H1 (cell line): ENCODE results near the gene ASGR2. TPM values are rescaled to one million over a fixed set of nuclear protein-coding genes. Genes with fewer than 3 reads are reported as not detected.

ENCODE experiments used
- CTCF ChIA-PET: fragments of 300-600 bp; sonication (Branson Sonifier 250); formaldehyde crosslinking; loops from one replicate; lab custom pipeline; 2021; ENCODE audit not compliant: partially characterized antibody; lab: Charles Lee
- POLR2A ChIA-PET: fragments of 300-600 bp; sonication (Branson Sonifier 250); formaldehyde crosslinking; loops from one replicate; lab custom pipeline; 2021; ENCODE audit warnings: inconsistent platforms; ENCODE audit not compliant: partially characterized antibody; lab: Charles Lee
- DNase-seq, 2 experiments: peaks; one replicate each; pipeline versions ENCODE4 v3.0.0 to v3.0.0-alpha.2; 2010 to 2022; ENCODE audit warnings: low spot score in 2 of 2, low read depth in 1 of 2, mixed read lengths in 1 of 2
- FAIRE-seq: peaks from 2 replicates; lab custom pipeline; 2011; peaks lifted over from hg19 to GRCh38; lab: Jason Lieb, UNC
- H2AFZ ChIP-seq: 2 replicates; pipeline ENCODE4 v1.8.1; 2012; ENCODE audit warnings: low read length, inconsistent platforms
- H2AK5ac ChIP-seq: 2 replicates; pipeline ENCODE4 v1.6.1; 2013; ENCODE audit warnings: low read depth, low read length
- H2BK120ac ChIP-seq: replicated peaks from 2 replicates; pipeline ENCODE3; 2013; ENCODE audit warnings: low read depth, low read length, inconsistent platforms
- H2BK12ac ChIP-seq: 2 replicates; pipeline ENCODE4 v1.6.1; 2013; ENCODE audit warnings: low read depth, low read length
- H2BK15ac ChIP-seq: 2 replicates; pipeline ENCODE4 v1.6.1; 2013; ENCODE audit warnings: low read length
- H2BK20ac ChIP-seq: 2 replicates; pipeline ENCODE4 v1.6.1; 2013; ENCODE audit warnings: low read length
- H2BK5ac ChIP-seq: 2 replicates; pipeline ENCODE4 v1.6.1; 2013; ENCODE audit warnings: low read depth, low read length
- H3K14ac ChIP-seq: 2 replicates; pipeline ENCODE4 v1.6.1; 2013; ENCODE audit warnings: inconsistent platforms; ENCODE audit not compliant: insufficient read length
- H3K18ac ChIP-seq: 2 replicates; pipeline ENCODE4 v1.6.1; 2013; ENCODE audit warnings: low read length; ENCODE audit errors: extremely low read depth
- H3K23ac ChIP-seq: 2 replicates; pipeline ENCODE4 v1.6.1; 2013; ENCODE audit warnings: inconsistent platforms; ENCODE audit not compliant: insufficient read length
- H3K23me2 ChIP-seq: 2 replicates; pipeline ENCODE4 v1.6.1; 2013; ENCODE audit warnings: low read depth, low read length
- H3K27ac ChIP-seq: 2 replicates; pipeline ENCODE4 v1.6.1; 2011; ENCODE audit warnings: low read depth, low read length, inconsistent platforms
- H3K27me3 ChIP-seq, 4 experiments: replicated peaks in 1 of 4; 1 replicate in 1 of 4; 2 replicates in 3 of 4; pipeline versions ENCODE4 v1.6.1 to v1.8.1; 2011 to 2013; ENCODE audit warnings: low read length in 3 of 4, mild to moderate bottlenecking in 3 of 4, inconsistent platforms in 2 of 4, mixed read lengths in 2 of 4, moderate library complexity in 1 of 4; ENCODE audit not compliant: control insufficient read depth in 3 of 4, insufficient read depth in 3 of 4; ENCODE audit errors: extremely low read depth in 1 of 4
- H3K36me3 ChIP-seq, 4 experiments: 2 replicates each; pipeline versions ENCODE4 v1.6.1 to v1.8.1; 2011 to 2013; ENCODE audit warnings: mild to moderate bottlenecking in 4 of 4, low read length in 3 of 4, moderate library complexity in 2 of 4, control low read depth in 1 of 4, inconsistent platforms in 1 of 4; ENCODE audit not compliant: insufficient read depth in 4 of 4, control insufficient read depth in 2 of 4
- H3K4ac ChIP-seq: replicated peaks from 2 replicates; pipeline ENCODE3; 2013; ENCODE audit warnings: low read length, low read depth, mixed read lengths, inconsistent platforms; ENCODE audit not compliant: insufficient read length
- H3K4me1 ChIP-seq, 4 experiments: replicated peaks in 1 of 4; 1 replicate in 1 of 4; 2 replicates in 3 of 4; pipeline versions ENCODE4 v1.6.1 to v1.8.1; 2011 to 2013; ENCODE audit warnings: low read length in 3 of 4, inconsistent platforms in 2 of 4, mixed read lengths in 1 of 4; ENCODE audit not compliant: insufficient read depth in 4 of 4, control insufficient read depth in 3 of 4
- H3K4me2 ChIP-seq, 2 experiments: 2 replicates each; pipeline versions ENCODE4 v1.6.1 to v1.8.1; 2011 to 2013; ENCODE audit warnings: low read depth in 2 of 2, low read length in 2 of 2, control low read depth in 1 of 2, inconsistent platforms in 1 of 2, mild to moderate bottlenecking in 1 of 2; ENCODE audit not compliant: insufficient read depth in 1 of 2
- H3K4me3 ChIP-seq, 4 experiments: fragments of 200-600, 300-600 bp in 1 of 4; sonication (generic), shearing (Covaris generic), sonication (Bioruptor Twin) in 1 of 4; 2 replicates each; pipeline versions ENCODE4 v1.5.1 to v1.8.1; 2011 to 2016; ENCODE audit warnings: low read length in 4 of 4, low read depth in 3 of 4, control low read depth in 2 of 4, inconsistent platforms in 2 of 4, mild to moderate bottlenecking in 2 of 4, mixed read lengths in 1 of 4, moderate library complexity in 1 of 4; ENCODE audit not compliant: insufficient read depth in 2 of 4; ENCODE audit errors: extremely low read depth in 1 of 4
- H3K56ac ChIP-seq: replicated peaks from 2 replicates; pipeline ENCODE3; 2013; ENCODE audit warnings: low read depth, mild to moderate bottlenecking, mixed read lengths, low read length, inconsistent platforms; ENCODE audit not compliant: insufficient read length
- H3K79me1 ChIP-seq: 2 replicates; pipeline ENCODE4 v1.6.1; 2013; ENCODE audit warnings: low read depth, low read length, control low read depth
- H3K79me2 ChIP-seq, 2 experiments: 2 replicates each; pipeline versions ENCODE4 v1.6.1 to v1.8.1; 2012 to 2013; ENCODE audit warnings: low read length in 2 of 2, mild to moderate bottlenecking in 2 of 2, inconsistent platforms in 1 of 2; ENCODE audit not compliant: insufficient read depth in 2 of 2, control insufficient read depth in 1 of 2
- H3K9ac ChIP-seq, 4 experiments: replicated peaks in 1 of 4; 1 replicate in 1 of 4; 2 replicates in 3 of 4; pipeline versions ENCODE4 v1.6.1 to v1.8.1; 2011 to 2013; ENCODE audit warnings: low read depth in 3 of 4, low read length in 3 of 4, control low read depth in 2 of 4, mild to moderate bottlenecking in 2 of 4, moderate library complexity in 2 of 4, inconsistent platforms in 1 of 4; ENCODE audit errors: extremely low read depth in 1 of 4
- H3K9me3 ChIP-seq, 2 experiments: 2 replicates each; pipeline versions ENCODE4 v1.6.1 to v1.8.1; 2012 to 2013; ENCODE audit warnings: mild to moderate bottlenecking in 2 of 2, moderate library complexity in 2 of 2, control low read depth in 1 of 2, inconsistent platforms in 1 of 2, low read depth in 1 of 2, low read length in 1 of 2, mixed read lengths in 1 of 2; ENCODE audit not compliant: insufficient read depth in 2 of 2
- H4K20me1 ChIP-seq, 2 experiments: replicated peaks in 1 of 2; 2 replicates each; pipeline versions ENCODE3 to v1.8.1; 2011 to 2013; ENCODE audit warnings: inconsistent platforms in 2 of 2, low read length in 2 of 2, mild to moderate bottlenecking in 1 of 2; ENCODE audit not compliant: insufficient read depth in 2 of 2, control insufficient read depth in 1 of 2
- H4K5ac ChIP-seq: 2 replicates; pipeline ENCODE4 v1.6.1; 2013; ENCODE audit warnings: low read length, low read depth, mixed read lengths, inconsistent platforms; ENCODE audit not compliant: insufficient read length
- H4K8ac ChIP-seq: 2 replicates; pipeline ENCODE4 v1.8.0; 2013; ENCODE audit warnings: mild to moderate bottlenecking, moderate library complexity, low read length, inconsistent platforms; ENCODE audit not compliant: insufficient read depth; ENCODE audit errors: extremely low read depth
- H4K91ac ChIP-seq: replicated peaks from 2 replicates; pipeline ENCODE3; 2013; ENCODE audit warnings: low read length, mixed read lengths, inconsistent platforms; ENCODE audit not compliant: insufficient read length
- BACH1 ChIP-seq: IDR thresholded peaks from 2 replicates; pipeline ENCODE4 v1.6.1; 2012; ENCODE audit warnings: low read length, improper control_type of control experiment
- CBX8 ChIP-seq: fragments of 300-800, 300-1000 bp; sonication (generic); IDR thresholded peaks from 2 replicates; pipeline ENCODE4 v1.7.1; 2016; ENCODE audit warnings: low read depth, low read length, borderline replicate concordance
- CEBPB ChIP-seq: IDR thresholded peaks from 2 replicates; pipeline ENCODE4 v1.6.1; 2012; ENCODE audit warnings: low read depth, low read length
- FOSL1 ChIP-seq: IDR thresholded peaks from 2 replicates; pipeline ENCODE4 v1.6.1; 2011; ENCODE audit warnings: mild to moderate bottlenecking, low read depth, low read length, moderate library complexity; ENCODE audit not compliant: insufficient read depth
- KDM5A ChIP-seq: fragments of 200-600 bp; IDR thresholded peaks from 2 replicates; pipeline ENCODE4 v1.7.1; 2012; ENCODE audit warnings: mild to moderate bottlenecking, low read length, inconsistent platforms, mixed read lengths
- SAP30 ChIP-seq: fragments of 300-600 bp; sonication (generic); IDR thresholded peaks from 2 replicates; pipeline ENCODE4 v1.7.1; 2012; ENCODE audit warnings: low read length, moderate library complexity, mild to moderate bottlenecking, inconsistent platforms; ENCODE audit not compliant: insufficient read depth, insufficient replicate concordance
- SP2 ChIP-seq: IDR thresholded peaks from 2 replicates; pipeline ENCODE4 v1.6.1; 2012; ENCODE audit warnings: mild to moderate bottlenecking, low read length, inconsistent platforms
- WGBS, 2 experiments: shearing (Covaris generic) in 1 of 2; methylation state at CpG; one replicate each; pipeline versions ENCODE4 v1.1.6 to v1.1.7; 2013 to 2015; ENCODE audit warnings: low lambda C conversion rate in 2 of 2, mixed read lengths in 2 of 2, inconsistent platforms in 1 of 2, low coverage in 1 of 2, missing lambda C conversion rate in 1 of 2; ENCODE audit not compliant: insufficient replicate concordance in 2 of 2, insufficient coverage in 1 of 2, insufficient read length in 1 of 2; ENCODE audit errors: extremely low coverage in 1 of 2, missing lambda C conversion rate in 1 of 2; 5-methylcytosine and 5-hydroxymethylcytosine counted together
- polyA plus RNA-seq, 7 experiments: library from polyadenylated mRNA; depleted of rRNA in 3 of 7; stranded (reverse) in 5 of 7; unstranded in 2 of 7; fragments of >200 nt in 5 of 7; fragments of 200-250 nt in 2 of 7; gene quantifications; 1 replicate in 5 of 7; 2 replicates in 1 of 7; 4 replicates in 1 of 7; pipeline versions ENCODE4 v1.2.1 to v1.2.3, GENCODE V29; 2011 to 2013; ENCODE audit warnings: missing spikeins in 2 of 7, mixed read lengths in 2 of 7
- total RNA-seq: library from RNA; stranded (reverse); fragmentation: NEBNext Ultra II Directional; extraction: Animal tissue kit (Norgen Biotek cat#: 25700); gene quantifications from 2 replicates; pipeline ENCODE4 v1.2.1, GENCODE V29; 2021
- TF ChIP-seq, protein P1 (sequence below), 3 experiments: IDR thresholded peaks; 1 replicate in 2 of 3; 2 replicates in 1 of 3; pipeline versions ENCODE4 v1.5.1 to v1.6.1; 2011; ENCODE audit warnings: low read length in 3 of 3, mild to moderate bottlenecking in 3 of 3, inconsistent platforms in 2 of 3, low read depth in 1 of 3, moderate library complexity in 1 of 3; ENCODE audit not compliant: insufficient read depth in 1 of 3; ENCODE audit errors: control extremely low read depth in 1 of 3

ASGR2 gene
- total and polyA plus RNA-seq, 2 of the 8 experiments (the other 6 are each of a cell fraction or from before 2014, with no cell fraction given) = 0.91 TPM; not detected in 1

- Histone ChIP-seq H2BK15ac (no peak overlapping the region), H2AK5ac (no peak overlapping the region), H3K79me1 (no peaks in the 10 kb centered on the region), H3K4me2 (no peak overlapping the region), H4K5ac (no peak overlapping the region), H3K36me3 (no peaks in the 10 kb centered on the region), H3K27ac (no peak overlapping the region), H3K23ac (no peak overlapping the region), H2AFZ (no peak overlapping the region), H3K4ac (no peak overlapping the region), H2BK12ac (no peak overlapping the region), H3K4me3 (no peak overlapping the region), H4K91ac (no peak overlapping the region), H3K56ac (no peak overlapping the region), H3K18ac (no peak overlapping the region), H4K20me1 (no peaks in the 10 kb centered on the region), H3K23me2 (no peaks in the 10 kb centered on the region), H3K27me3 (no peaks in the 10 kb centered on the region), H2BK5ac (no peak overlapping the region), H3K14ac (no peak overlapping the region), H3K9ac (no peak overlapping the region), H3K9me3 (no peaks in the 10 kb centered on the region), H2BK20ac (no peak overlapping the region), H3K79me2 (no peaks in the 10 kb centered on the region), H2BK120ac (no peak overlapping the region), H4K8ac (no peak overlapping the region), H3K4me1 (no peaks in the 10 kb centered on the region)
- FAIRE-seq (no peak), DNase-seq (no peak)
- POLR2A ChIA-PET = no interaction called here
- 86% methylated on average over 10 of the region's 10 CpGs; no CpG with 5 or more reads in 1 of the 2 experiments for WGBS, 2 experiments
- CTCF ChIA-PET = interaction anchor here (1.0 to 2.5 kb wide), 2 partner anchors 38 to 42 kb away, joined by 3 to 6 read pairs; no protein-coding TSS in a partner anchor
- TF ChIP-seq KDM5A (no peak), SAP30 (no peak), BACH1 (no peak), SP2 (no peak), CEBPB (no peak), FOSL1 (no peak), CBX8 (no peak)
- TF ChIP-seq, protein P1, sequence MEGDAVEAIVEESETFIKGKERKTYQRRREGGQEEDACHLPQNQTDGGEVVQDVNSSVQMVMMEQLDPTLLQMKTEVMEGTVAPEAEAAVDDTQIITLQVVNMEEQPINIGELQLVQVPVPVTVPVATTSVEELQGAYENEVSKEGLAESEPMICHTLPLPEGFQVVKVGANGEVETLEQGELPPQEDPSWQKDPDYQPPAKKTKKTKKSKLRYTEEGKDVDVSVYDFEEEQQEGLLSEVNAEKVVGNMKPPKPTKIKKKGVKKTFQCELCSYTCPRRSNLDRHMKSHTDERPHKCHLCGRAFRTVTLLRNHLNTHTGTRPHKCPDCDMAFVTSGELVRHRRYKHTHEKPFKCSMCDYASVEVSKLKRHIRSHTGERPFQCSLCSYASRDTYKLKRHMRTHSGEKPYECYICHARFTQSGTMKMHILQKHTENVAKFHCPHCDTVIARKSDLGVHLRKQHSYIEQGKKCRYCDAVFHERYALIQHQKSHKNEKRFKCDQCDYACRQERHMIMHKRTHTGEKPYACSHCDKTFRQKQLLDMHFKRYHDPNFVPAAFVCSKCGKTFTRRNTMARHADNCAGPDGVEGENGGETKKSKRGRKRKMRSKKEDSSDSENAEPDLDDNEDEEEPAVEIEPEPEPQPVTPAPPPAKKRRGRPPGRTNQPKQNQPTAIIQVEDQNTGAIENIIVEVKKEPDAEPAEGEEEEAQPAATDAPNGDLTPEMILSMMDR (IDR thresholded peaks at IDR 0.05; ENCODE audit: control extremely low read depth in 1 of 3, insufficient read depth in 1 of 3, low read depth in 1 of 3, low read length in 3 of 3) = no peak
Observed at GRCh38 chr17:7094652-7095019, 20.0 kb downstream of the ASGR2 start.
